H54 (cell line): ENCODE results near the gene CCDC61.
A peak's percentile ranks its signal among the peaks of the same experiment; 100 is the strongest.

Experiments
- DNase-seq: peaks from one replicate; pipeline ENCODE4 v3.0.0; 2011; ENCODE audit warnings: low spot score, mixed read lengths; ENCODE audit not compliant: insufficient read length
- FAIRE-seq: peaks from 3 replicates; lab custom pipeline; 2011; peaks lifted over from hg19 to GRCh38; lab: Jason Lieb, UNC
- POLR2A ChIP-seq: IDR thresholded peaks from 2 replicates; pipeline ENCODE4 v1.6.1; 2011; ENCODE audit warnings: low read depth, mild to moderate bottlenecking, low read length

Gene CCDC61

GRCh38 chr19:45967246-45967645 lies 28.0 kb upstream of the CCDC61 start:
- FAIRE-seq (no peak), DNase-seq (no peak)
- TF ChIP-seq POLR2A = no peak

DNA sequence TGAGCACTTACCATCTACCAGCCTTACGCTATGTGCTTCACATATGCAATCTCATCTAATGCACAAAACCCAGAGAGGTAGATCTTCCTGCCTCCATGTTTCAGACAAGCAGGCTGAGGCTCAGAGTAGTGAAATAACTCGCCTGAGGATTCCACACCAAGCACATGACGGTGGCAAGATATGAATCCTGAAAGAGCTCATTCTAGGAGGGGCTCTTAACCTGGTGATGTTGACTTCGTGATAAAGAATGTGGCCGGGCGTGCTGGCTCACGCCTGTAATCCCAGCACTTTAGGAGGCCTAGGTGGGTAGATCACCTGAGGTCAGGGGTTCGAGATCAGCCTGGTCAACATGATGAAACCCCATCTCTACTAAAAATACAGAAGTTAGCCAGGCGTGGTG lies 26.6 kb upstream of the CCDC61 start:
- TF ChIP-seq POLR2A = no peak
- FAIRE-seq = no peak
- no peak for DNase-seq

GRCh38 chr19:45969676-45970075 lies 25.6 kb upstream of the CCDC61 start:
- FAIRE-seq (no peak), DNase-seq (no peak)
- TF ChIP-seq POLR2A = no peak

DNA sequence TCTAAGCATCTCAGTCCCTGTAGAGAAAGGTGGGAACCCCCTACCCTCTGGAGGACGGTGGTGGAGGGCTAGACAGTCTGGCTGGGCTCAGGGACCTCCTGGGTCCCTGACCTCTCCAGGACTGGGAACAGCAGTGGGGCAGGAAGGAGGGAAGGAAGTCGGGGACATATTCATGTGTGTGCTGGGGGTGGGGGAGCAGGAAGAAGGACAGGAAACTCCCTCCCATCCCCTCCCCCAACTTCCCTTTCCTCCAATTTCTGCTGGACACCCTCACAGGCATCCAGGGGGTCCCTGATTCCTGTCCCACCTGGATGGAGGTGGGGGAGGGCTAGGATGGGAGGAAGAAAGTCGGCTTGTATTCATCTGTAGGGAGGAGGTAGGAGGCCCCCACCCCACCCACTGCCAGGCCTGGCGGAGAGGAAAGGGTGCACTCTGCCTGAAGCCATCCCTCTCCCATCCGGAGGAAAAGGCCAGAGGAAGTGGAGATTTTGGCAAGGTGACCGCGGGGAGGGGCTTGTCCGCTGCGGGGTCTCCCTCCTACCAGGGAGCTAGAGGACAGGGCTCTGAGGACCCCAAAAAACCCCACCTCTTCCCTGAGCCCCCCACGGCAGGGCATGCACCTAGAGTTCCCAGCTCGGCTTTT lies 23.9 kb upstream of the CCDC61 start:
- no peak for TF ChIP-seq POLR2A
- DNase-seq = no peak
- no peak for FAIRE-seq

DNA sequence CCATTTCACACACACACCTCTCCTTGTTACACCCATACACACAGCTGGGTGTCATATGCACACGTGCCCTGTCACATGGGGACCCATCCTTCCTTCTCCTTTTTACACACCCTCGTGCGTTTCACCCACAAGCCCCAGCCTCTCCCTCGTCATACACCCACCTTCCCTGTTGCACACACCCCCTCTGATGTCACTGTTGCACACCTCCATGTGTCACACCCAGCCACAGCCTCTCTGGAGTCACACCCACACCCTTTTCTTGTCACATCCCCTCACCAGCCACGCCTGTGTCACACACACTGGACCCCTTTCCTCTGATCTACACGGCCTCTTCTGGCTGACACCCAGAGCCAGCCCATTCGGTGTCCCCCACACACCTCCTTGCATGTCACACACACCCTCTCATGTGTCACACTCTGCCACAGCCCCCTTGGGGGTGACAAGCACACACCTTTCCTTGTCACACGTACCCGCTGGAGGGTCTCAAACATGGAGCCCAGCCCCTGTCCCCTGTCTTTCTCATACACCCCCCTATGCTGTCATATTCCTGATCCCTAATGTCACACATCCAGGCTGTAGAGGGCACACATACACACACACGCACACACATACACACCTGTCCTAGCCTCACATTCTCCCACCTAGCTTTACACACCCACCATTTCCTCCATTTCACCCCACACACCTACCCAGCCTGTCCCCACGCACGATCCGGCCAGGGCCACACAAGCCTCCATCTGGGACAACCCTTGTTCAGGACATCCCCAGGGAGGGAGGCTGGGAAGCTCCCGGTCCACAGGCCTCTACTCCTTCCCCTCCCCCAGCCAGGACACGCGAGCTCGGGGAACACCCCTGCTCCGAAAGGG lies 23.0 kb upstream of the CCDC61 start:
- TF ChIP-seq POLR2A = no peak
- FAIRE-seq = no peak
- no peak for DNase-seq

DNA sequence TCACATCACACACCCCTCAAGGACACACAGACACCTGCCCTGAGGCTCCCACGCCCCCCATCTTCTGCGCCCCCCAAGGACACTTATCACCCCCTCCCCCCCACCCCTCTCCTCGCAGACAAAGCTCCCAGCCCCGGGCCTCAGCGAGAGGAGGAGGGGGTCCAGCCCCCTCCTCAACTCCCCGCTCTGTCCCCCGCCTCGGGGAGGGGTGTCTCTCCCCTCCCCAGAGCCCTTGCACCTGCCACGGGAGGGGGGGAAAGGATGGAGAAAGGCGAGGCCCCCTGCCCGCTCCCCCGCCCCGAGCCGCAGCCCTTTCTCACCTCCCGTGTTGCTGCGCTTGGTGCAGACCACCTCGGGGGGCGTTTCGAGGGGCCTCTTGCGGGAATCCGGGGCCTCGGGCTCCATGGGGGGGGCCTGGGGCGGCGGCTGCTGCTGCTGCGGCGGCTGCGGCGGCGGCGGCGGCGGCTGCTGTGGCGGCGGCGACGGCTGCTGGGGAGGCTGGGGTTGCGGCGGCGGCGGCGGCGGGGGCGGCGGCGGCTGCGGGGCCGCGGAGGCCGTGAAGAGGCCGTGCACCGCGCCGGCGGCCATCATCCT lies 22.2 kb upstream of the CCDC61 start:
- TF ChIP-seq POLR2A = no peak
- DNase-seq = no peak
- no peak for FAIRE-seq

GRCh38 chr19:45973553-45974338 lies 21.5 kb upstream of the CCDC61 start, which contains the start of gene NOVA2:
TSS of gene NOVA2 (minus strand) at chr19:45973865. CDS start at chr19:45973351, 514 bp downstream.
- FAIRE-seq (no peak), DNase-seq (peak; percentile 89)
- no peak for TF ChIP-seq POLR2A

DNA sequence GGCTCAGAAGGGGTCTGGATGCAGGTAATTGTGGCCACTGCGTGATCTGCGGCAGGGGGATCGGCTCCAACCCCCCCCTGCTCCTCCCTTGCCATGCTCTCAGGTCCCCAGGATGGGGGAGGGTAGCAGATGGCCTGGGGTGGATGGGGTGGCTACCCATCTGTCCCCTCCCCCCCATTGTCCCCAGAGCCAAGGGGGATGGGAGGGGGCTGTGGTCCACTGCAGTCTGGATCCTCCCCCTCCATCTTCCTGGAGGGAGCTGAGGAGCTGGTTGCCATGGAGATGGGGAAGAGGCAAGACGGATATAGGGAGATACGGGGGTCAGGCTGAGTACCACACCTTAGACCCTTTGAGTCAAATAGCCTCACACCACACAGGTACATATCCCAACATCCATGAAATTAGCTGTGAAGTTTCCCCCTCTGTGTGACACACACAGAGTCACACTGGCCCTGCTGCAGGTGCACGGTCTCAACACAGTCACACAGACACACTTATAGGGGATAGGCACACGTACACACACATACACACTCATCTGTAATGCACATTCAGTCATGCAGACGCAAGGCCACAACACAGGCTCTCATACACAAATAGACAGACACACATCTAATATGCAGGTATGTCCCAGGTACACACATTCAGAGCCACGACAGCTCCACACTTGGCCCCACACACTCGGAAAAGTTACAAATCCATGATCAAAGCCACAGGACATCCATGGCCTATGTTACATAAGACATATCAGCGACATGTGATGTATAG lies 19.8 kb upstream of the CCDC61 start:
- no peak for TF ChIP-seq POLR2A
- DNase-seq = no peak
- no peak for FAIRE-seq

DNA sequence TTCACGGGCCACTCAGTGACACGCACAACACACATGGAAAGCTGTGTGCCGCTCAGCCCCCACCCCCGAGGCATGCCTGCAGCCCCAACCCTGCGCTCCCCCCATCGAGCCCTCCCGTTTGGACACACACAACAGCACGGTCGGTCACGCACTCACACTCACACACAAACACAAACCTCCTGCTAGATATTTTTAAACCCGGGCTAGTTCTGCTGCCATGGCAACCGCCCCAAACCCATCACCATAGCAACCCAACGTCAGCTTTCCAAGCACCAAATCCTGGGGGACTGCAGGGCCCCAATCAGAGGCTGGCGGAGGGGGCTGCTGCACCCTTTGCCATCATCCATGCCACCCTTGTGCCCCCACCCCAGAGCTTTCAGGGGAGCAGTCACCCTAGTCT lies 19.1 kb upstream of the CCDC61 start:
- no peak for FAIRE-seq
- DNase-seq = no peak
- TF ChIP-seq POLR2A = no peak

GRCh38 chr19:45978156-45978555 lies 17.1 kb upstream of the CCDC61 start:
- FAIRE-seq = no peak
- no peak for DNase-seq
- TF ChIP-seq POLR2A = no peak

GRCh38 chr19:45981350-45981749 lies 13.9 kb upstream of the CCDC61 start:
- no peak for TF ChIP-seq POLR2A
- FAIRE-seq (no peak), DNase-seq (no peak)

DNA sequence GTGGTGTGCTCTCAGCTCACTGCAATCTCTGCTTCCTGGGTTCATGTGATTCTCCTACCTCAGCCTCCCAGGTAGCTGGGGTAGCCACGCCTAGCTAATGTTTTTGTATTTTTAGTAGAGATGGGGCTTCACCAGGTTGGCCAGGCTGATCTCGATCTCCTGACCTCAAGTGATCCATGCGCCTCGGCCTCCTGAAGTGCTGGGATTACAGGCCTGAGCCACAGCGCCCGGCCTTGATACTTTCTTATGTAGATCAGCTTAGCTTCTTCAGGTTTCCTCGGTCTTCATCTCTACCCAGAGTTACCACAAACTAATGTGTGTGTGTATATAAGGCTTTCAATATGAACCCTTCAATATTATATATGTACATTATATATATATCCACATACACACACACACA lies 9.9 kb upstream of the CCDC61 start:
- no peak for TF ChIP-seq POLR2A
- FAIRE-seq = no peak
- no peak for DNase-seq

- no peak for DNase-seq
- FAIRE-seq = no peak
- no peak for TF ChIP-seq POLR2A
Observed at GRCh38 chr19:45990113-45990728, 5.0 kb upstream of the CCDC61 start.
